ENCODE data around the gene NXPH3. TPM values are rescaled to one million over a fixed set of nuclear protein-coding genes. Genes with fewer than 3 reads are reported as not detected.

Gene NXPH3
- polyA plus RNA-seq, 1 of the 3 experiments (the other 2 are of a cell fraction) = 0.30 TPM

- no peaks in the 10 kb centered on the region for H3K9me2 ChIP-seq
- H3K4me3 ChIP-seq (ENCODE audit: low read depth in 2 of 2, low read length in 1 of 2) = no peak overlapping the region
- 15% methylated on average over 26 of the region's 30 CpGs for WGBS (ENCODE audit: low lambda C conversion rate)
- H3K9ac ChIP-seq = no peak overlapping the region
- H3K79me2 ChIP-seq (ENCODE audit: insufficient read depth) = no peaks in the 10 kb centered on the region
- H3K36me3 ChIP-seq (replicated peaks in 1 of 2; ENCODE audit: control insufficient read depth in 1 of 2, insufficient read depth in 2 of 2, low read length in 1 of 2) = no peaks in the 10 kb centered on the region
- peak; percentile 98 for DNase-seq
- peaks cover 0 to 8% of the 10 kb centered on the region in 2 experiments; a peak in 1 of 4 replicates for H3K4me1 ChIP-seq (ENCODE audit: control insufficient read depth in 1 of 2, insufficient read depth in 2 of 2, low read depth in 1 of 2, low read length in 1 of 2)
- no peak overlapping the region for H3K4me2 ChIP-seq
- POLR2A ChIA-PET = interaction anchor here (0.7 to 1.6 kb wide), 6 partner anchors 41 to 148 kb away, joined by 3 to 8 read pairs (median 4); partner anchors contain the start of gene NGFR
- H3K27me3 ChIP-seq (ENCODE audit: insufficient read depth) = peaks cover 20% of the 10 kb centered on the region; the same call in 1 of the 2 replicates
- H3K27ac ChIP-seq (ENCODE audit: low read depth in 2 of 2, low read length in 1 of 2) = no peak overlapping the region
- H3F3A ChIP-seq (replicated peaks; ENCODE audit: insufficient read depth) = no peaks in the 10 kb centered on the region
- no peak for TF ChIP-seq TEAD4 (IDR thresholded peaks at IDR 0.05; ENCODE audit: borderline replicate concordance, insufficient read depth)
- peak; percentile 85 for TF ChIP-seq MXI1 (IDR thresholded peaks at IDR 0.05; ENCODE audit: low read depth, low read length)
- no peak for TF ChIP-seq FOSL2 (IDR thresholded peaks at IDR 0.05; ENCODE audit: borderline replicate concordance, low read depth)
- peak; percentile 41; the same call in 1 of the 2 replicates for TF ChIP-seq MAX (IDR thresholded peaks at IDR 0.05; ENCODE audit: low read depth)
- no peak for TF ChIP-seq MEF2A (IDR thresholded peaks at IDR 0.05; ENCODE audit: borderline replicate concordance, low read depth)
- TF ChIP-seq FOXM1 (IDR thresholded peaks at IDR 0.05; ENCODE audit: low read depth) = no peak
- TF ChIP-seq CHD2 (IDR thresholded peaks at IDR 0.05; ENCODE audit: low read length, partially characterized antibody) = peak; percentile 51
- peak; percentile 99 for TF ChIP-seq RAD21 (IDR thresholded peaks at IDR 0.05; ENCODE audit: low read length)
- TF ChIP-seq NRF1 (IDR thresholded peaks at IDR 0.05; ENCODE audit: low read depth, low read length) = peak; percentile 28; the same call in 1 of the 2 replicates
- TF ChIP-seq TAF1 (IDR thresholded peaks at IDR 0.05; ENCODE audit: borderline replicate concordance, low read depth, low read length) = no peak; the same call in 1 of the 2 replicates
- TF ChIP-seq, protein P1, sequence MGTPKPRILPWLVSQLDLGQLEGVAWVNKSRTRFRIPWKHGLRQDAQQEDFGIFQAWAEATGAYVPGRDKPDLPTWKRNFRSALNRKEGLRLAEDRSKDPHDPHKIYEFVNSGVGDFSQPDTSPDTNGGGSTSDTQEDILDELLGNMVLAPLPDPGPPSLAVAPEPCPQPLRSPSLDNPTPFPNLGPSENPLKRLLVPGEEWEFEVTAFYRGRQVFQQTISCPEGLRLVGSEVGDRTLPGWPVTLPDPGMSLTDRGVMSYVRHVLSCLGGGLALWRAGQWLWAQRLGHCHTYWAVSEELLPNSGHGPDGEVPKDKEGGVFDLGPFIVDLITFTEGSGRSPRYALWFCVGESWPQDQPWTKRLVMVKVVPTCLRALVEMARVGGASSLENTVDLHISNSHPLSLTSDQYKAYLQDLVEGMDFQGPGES (IDR thresholded peaks at IDR 0.05; ENCODE audit: low read depth, low read length) = no peak
- TF ChIP-seq SMC3 (IDR thresholded peaks at IDR 0.05; ENCODE audit: low read depth, low read length) = peak; percentile 99
- no peak for TF ChIP-seq EZH2phosphoT487 (IDR thresholded peaks at IDR 0.05; ENCODE audit: borderline replicate concordance, low read depth)
- 0 out of 2 replicates have a peak, but pooled peaks have one; percentile 22 for TF ChIP-seq GATA2 (CRISPR knock-in tag; IDR thresholded peaks at IDR 0.05)
- TF ChIP-seq TCF12 (IDR thresholded peaks at IDR 0.05) = no peak
- TF ChIP-seq, protein P2, sequence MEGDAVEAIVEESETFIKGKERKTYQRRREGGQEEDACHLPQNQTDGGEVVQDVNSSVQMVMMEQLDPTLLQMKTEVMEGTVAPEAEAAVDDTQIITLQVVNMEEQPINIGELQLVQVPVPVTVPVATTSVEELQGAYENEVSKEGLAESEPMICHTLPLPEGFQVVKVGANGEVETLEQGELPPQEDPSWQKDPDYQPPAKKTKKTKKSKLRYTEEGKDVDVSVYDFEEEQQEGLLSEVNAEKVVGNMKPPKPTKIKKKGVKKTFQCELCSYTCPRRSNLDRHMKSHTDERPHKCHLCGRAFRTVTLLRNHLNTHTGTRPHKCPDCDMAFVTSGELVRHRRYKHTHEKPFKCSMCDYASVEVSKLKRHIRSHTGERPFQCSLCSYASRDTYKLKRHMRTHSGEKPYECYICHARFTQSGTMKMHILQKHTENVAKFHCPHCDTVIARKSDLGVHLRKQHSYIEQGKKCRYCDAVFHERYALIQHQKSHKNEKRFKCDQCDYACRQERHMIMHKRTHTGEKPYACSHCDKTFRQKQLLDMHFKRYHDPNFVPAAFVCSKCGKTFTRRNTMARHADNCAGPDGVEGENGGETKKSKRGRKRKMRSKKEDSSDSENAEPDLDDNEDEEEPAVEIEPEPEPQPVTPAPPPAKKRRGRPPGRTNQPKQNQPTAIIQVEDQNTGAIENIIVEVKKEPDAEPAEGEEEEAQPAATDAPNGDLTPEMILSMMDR (IDR thresholded peaks at IDR 0.05) = peak; percentile 100
- TF ChIP-seq RCOR1 (IDR thresholded peaks at IDR 0.05; ENCODE audit: low read length) = peak; percentile 67
- H4K20me1 ChIP-seq (ENCODE audit: insufficient read depth) = no peaks in the 10 kb centered on the region
- H3K9me3 ChIP-seq = no peaks in the 10 kb centered on the region
- H2AFZ ChIP-seq (ENCODE audit: low read depth) = peak overlapping the region; percentile 65; the same call in 1 of the 2 replicates
- CTCF ChIA-PET = interaction anchor here (0.5 to 48.9 kb wide), 99 partner anchors 10 to 878 kb away, joined by 3 to 2107 read pairs (median 5); partner anchors contain the start of genes NGFR, NXPH3, PHB1 and SLC35B1
Observed at GRCh38 chr17:49556223-49556943, 19.3 kb upstream of the NXPH3 start.

Measured in SK-N-SH (cell line).